Prostate gland (tissue), 2 donors: ENCODE measurements around the gene TGFB1I1. TPM values are rescaled to one million over a fixed set of nuclear protein-coding genes. Genes with fewer than 3 reads are reported as not detected.
"Not testable (repeated sequence)": the region's sequence is repeated elsewhere in the genome, so short reads cannot be mapped to it uniquely, and the experiment has no call there.

Experiments used
- DNase-seq: peaks from one replicate; pipeline ENCODE4 v3.0.0-alpha.2; 2019; ENCODE audit warnings: low spot score
- H3K27ac ChIP-seq, 2 donors: fragments of 200-600 bp; sonication (generic); 2 replicates each; pipeline ENCODE4 v1.5.1; 2017 to 2019
- H3K27me3 ChIP-seq: fragments of 200-600 bp; sonication (generic); replicated peaks from 2 replicates; pipeline ENCODE4 v1.5.1; 2019; ENCODE audit not compliant: insufficient read depth
- H3K36me3 ChIP-seq, 2 donors: fragments of 200-600 bp; sonication (generic); 1 replicate in 1 of 2; 2 replicates in 1 of 2; pipeline versions ENCODE4 v1.5.1 to v1.8.1; 2017 to 2019
- H3K4me1 ChIP-seq: fragments of 200-600 bp; sonication (generic); replicated peaks from 2 replicates; pipeline ENCODE4 v1.5.1; 2019
- H3K4me3 ChIP-seq, 2 donors: fragments of 200-600 bp; sonication (generic); 2 replicates each; pipeline ENCODE4 v1.5.1; 2017 to 2019
- H3K9me3 ChIP-seq: fragments of 200-600 bp; sonication (generic); 2 replicates; pipeline ENCODE4 v1.5.1; 2017
- POLR2A ChIP-seq: fragments of 450-650 bp; IDR thresholded peaks from one replicate; pipeline ENCODE4 v1.6.1; 2016; ENCODE audit warnings: antibody characterized with exemption, mild to moderate bottlenecking
- POLR2AphosphoS5 ChIP-seq: sonication (generic); formaldehyde crosslinking; IDR thresholded peaks from one replicate; pipeline ENCODE4 v1.6.1; 2017; ENCODE audit warnings: antibody characterized with exemption
- WGBS: methylation state at CpG from one replicate; pipeline ENCODE4 v1.1.5; 2018; 5-methylcytosine and 5-hydroxymethylcytosine counted together
- intact Hi-C: fragments of 100-400 bp; cut with DNase I; formaldehyde crosslinking; loops from one replicate; pipeline ENCODE4 v1.14.2; 2022
- total RNA-seq, 2 donors: library from RNA; depleted of rRNA; stranded (reverse); fragments of >200 nt; gene quantifications; one replicate each; pipeline ENCODE4 v1.1.0, GENCODE V29; 2016
- TF ChIP-seq, protein P1 (sequence below), 4 experiments: fragments of 200-600 bp in 2 of 4; fragments of 450-650 bp in 2 of 4; sonication (generic) in 2 of 4; IDR thresholded peaks; 1 replicate in 3 of 4; 2 replicates in 1 of 4; pipeline ENCODE4 v1.5.1; 2016 to 2019; ENCODE audit warnings: antibody characterized with exemption in 4 of 4, mild to moderate bottlenecking in 2 of 4, moderate library complexity in 2 of 4

The TGFB1I1 gene
- total RNA-seq, 2 donors from 2014 or later, result 62.0 to 115 TPM

GRCh38 chr16:31501226-31501965 lies 29.4 kb downstream of the TGFB1I1 start:
- 73% methylated on average over 3 of the region's 3 CpGs for WGBS
- H3K27me3 ChIP-seq, result no peaks in the 10 kb centered on the region
- no peak overlapping the region for H3K27ac ChIP-seq
- H3K4me3 ChIP-seq, result no peak overlapping the region
- H3K36me3 ChIP-seq, result peaks cover 0 to 3% of the 10 kb centered on the region in 2 donors
- no peak for DNase-seq
- TF ChIP-seq POLR2A, result no peak
- TF ChIP-seq, protein P1, sequence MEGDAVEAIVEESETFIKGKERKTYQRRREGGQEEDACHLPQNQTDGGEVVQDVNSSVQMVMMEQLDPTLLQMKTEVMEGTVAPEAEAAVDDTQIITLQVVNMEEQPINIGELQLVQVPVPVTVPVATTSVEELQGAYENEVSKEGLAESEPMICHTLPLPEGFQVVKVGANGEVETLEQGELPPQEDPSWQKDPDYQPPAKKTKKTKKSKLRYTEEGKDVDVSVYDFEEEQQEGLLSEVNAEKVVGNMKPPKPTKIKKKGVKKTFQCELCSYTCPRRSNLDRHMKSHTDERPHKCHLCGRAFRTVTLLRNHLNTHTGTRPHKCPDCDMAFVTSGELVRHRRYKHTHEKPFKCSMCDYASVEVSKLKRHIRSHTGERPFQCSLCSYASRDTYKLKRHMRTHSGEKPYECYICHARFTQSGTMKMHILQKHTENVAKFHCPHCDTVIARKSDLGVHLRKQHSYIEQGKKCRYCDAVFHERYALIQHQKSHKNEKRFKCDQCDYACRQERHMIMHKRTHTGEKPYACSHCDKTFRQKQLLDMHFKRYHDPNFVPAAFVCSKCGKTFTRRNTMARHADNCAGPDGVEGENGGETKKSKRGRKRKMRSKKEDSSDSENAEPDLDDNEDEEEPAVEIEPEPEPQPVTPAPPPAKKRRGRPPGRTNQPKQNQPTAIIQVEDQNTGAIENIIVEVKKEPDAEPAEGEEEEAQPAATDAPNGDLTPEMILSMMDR (IDR thresholded peaks at IDR 0.05), result no peak
- TF ChIP-seq POLR2AphosphoS5, result no peak
- intact Hi-C loops, result loop anchor here (10.0 kb wide), 1 partner anchor 373 kb away; the partner anchor contains the start of gene ZNF267
- H3K9me3 ChIP-seq, result no peaks in the 10 kb centered on the region
- H3K4me1 ChIP-seq, result peaks cover under 1% of the 10 kb centered on the region

DNA sequence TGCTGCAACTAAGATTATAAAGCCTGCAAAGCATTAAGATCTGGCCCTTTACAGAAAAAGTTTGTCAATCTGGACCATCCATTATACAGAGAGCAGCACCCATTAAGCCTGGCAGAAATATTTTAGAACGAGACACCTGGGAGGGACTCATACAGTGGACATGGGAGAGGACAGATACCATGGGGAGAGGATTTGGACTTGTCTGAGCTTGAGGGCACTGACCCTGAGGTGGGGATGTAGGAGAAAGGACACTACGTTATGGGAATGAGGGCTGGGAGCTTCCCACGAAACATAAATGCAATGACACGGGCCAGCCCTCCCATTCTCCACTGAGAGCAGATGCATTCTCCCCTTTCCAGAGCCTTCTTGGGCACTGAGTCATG lies 30.0 kb downstream of the TGFB1I1 start:
- no peaks in the 10 kb centered on the region for H3K27me3 ChIP-seq
- no peak overlapping the region for H3K4me3 ChIP-seq
- 79% methylated on average over 4 of the region's 4 CpGs for WGBS
- H3K4me1 ChIP-seq, result peaks cover 6% of the 10 kb centered on the region
- TF ChIP-seq POLR2A (no peak), POLR2AphosphoS5 (no peak)
- TF ChIP-seq, protein P1 (IDR thresholded peaks at IDR 0.05), result no peak
- no peak for DNase-seq
- H3K36me3 ChIP-seq, result peaks cover 0 to 3% of the 10 kb centered on the region in 2 donors
- no peak overlapping the region for H3K27ac ChIP-seq
- intact Hi-C loops, result loop anchor here (10.0 kb wide), 1 partner anchor 373 kb away; the partner anchor contains the start of gene ZNF267
- H3K9me3 ChIP-seq, result no peaks in the 10 kb centered on the region

GRCh38 chr16:31502981-31503380 lies 31.0 kb downstream of the TGFB1I1 start:
- no peaks in the 10 kb centered on the region for H3K27me3 ChIP-seq
- H3K36me3 ChIP-seq, result peaks cover 0 to 3% of the 10 kb centered on the region in 2 donors
- H3K4me3 ChIP-seq, result no peak overlapping the region
- no peak for DNase-seq
- H3K27ac ChIP-seq, result no peak overlapping the region
- intact Hi-C loops, result loop anchor here (10.0 kb wide), 1 partner anchor 372 kb away; the partner anchor contains the start of gene ZNF267
- peaks cover 8% of the 10 kb centered on the region for H3K4me1 ChIP-seq
- no peak for TF ChIP-seq POLR2AphosphoS5
- no peak for TF ChIP-seq POLR2A
- TF ChIP-seq, protein P1 (IDR thresholded peaks at IDR 0.05), result no peak
- H3K9me3 ChIP-seq, result no peaks in the 10 kb centered on the region

- 87% methylated on average over 8 of the region's 8 CpGs for WGBS
- intact Hi-C loops, result loop anchor here (10.0 kb wide), 1 partner anchor 371 kb away; the partner anchor contains the start of gene ZNF267
Observed at GRCh38 chr16:31503555-31503954, 31.6 kb downstream of the TGFB1I1 start.

GRCh38 chr16:31504159-31504558 lies 32.2 kb downstream of the TGFB1I1 start:
- intact Hi-C loops, result loop anchor here (10.0 kb wide), 1 partner anchor 371 kb away; the partner anchor contains the start of gene ZNF267
- H3K4me1 ChIP-seq, result peaks cover 8% of the 10 kb centered on the region
- TF ChIP-seq, protein P1 (IDR thresholded peaks at IDR 0.05), result no peak
- TF ChIP-seq POLR2AphosphoS5, result no peak
- no peak for TF ChIP-seq POLR2A
- no peak for DNase-seq
- no peak overlapping the region for H3K4me3 ChIP-seq
- H3K36me3 ChIP-seq, result peaks cover 0 to 3% of the 10 kb centered on the region in 2 donors
- H3K27me3 ChIP-seq, result no peaks in the 10 kb centered on the region
- H3K9me3 ChIP-seq, result no peaks in the 10 kb centered on the region
- no peak overlapping the region for H3K27ac ChIP-seq
- WGBS, result 82% methylated on average over 8 of the region's 8 CpGs

More at GRCh38 chr16:31503555-31503954, 31.6 kb downstream of the TGFB1I1 start:
- not testable (repeated sequence) for DNase-seq, H3K36me3 ChIP-seq, H3K27me3 ChIP-seq, H3K27ac ChIP-seq, H3K9me3 ChIP-seq, H3K4me3 ChIP-seq, H3K4me1 ChIP-seq
